Keratinocyte (primary cell): ENCODE measurements around the gene KCNJ6.

Experiments used
- CTCF ChIP-seq, 3 experiments: IDR thresholded peaks in 1 of 3; conservative IDR thresholded peaks in 1 of 3; optimal IDR thresholded peaks in 1 of 3; 2 replicates in 2 of 3; 3 replicates in 1 of 3; pipeline versions ENCODE3 to v1.5.1; 2011; ENCODE audit warnings: low read length in 3 of 3, mild to moderate bottlenecking in 3 of 3, moderate library complexity in 2 of 3, control low read depth in 1 of 3, inconsistent platforms in 1 of 3; ENCODE audit not compliant: insufficient read depth in 2 of 3; ENCODE audit errors: extremely low read depth in 1 of 3
- EZH2 ChIP-seq: IDR thresholded peaks from one replicate; pipeline ENCODE4 v1.6.1; 2012; ENCODE audit warnings: inconsistent platforms, mild to moderate bottlenecking, low read length, moderate library complexity

DNA sequence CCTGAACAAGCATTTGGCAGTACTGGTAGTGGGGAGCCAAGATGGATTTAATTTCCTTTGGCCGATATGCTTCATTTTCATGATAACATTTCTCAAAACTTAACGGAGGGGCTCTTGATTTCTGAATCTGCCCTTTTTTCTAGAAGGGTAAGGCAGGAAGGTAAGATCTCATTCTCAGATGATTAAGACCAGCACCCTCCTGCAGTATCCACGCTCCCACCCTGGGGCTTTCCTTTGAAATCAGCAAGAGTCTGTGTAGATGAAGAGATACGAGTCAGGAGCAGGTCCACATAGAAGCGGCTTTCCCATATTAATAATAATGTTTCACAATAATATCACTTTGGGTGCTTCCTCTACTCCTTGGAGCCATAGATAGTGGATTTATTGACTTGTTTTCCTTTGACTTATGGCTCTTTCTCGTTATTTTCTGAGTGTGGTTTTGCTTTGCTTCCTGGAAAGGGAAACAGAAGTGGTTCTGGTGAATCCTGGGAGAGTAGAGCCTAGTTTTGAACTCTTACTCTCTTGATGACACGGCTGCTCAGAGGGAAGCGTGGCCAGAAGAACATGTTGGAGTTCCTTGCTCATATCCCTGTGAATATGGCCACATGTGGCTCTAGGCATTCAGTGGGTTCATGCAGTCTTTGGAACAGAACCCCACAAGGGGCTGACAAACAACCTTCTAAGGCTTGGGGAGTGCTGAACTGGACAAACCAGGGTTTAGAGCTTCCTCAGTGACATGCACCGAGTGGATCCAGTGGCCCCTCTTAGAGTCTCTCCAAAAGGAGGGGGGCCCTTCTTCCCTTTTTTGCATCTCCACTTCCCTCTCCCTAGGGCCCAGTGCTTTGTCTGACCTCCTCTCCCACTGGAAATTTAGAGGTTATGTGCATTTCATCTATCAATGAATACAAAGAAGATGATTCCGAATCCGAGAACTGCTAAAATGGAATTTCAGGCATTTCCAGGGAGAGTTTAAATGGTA lies 354.0 kb downstream of the KCNJ6 start:
- TF ChIP-seq CTCF (optimal IDR thresholded peaks at IDR 0.05 in 1 of 3, IDR thresholded peaks at IDR 0.05 in 1 of 3, conservative IDR thresholded peaks at IDR 0.05 in 1 of 3; ENCODE audit: extremely low read depth in 1 of 3, insufficient read depth in 2 of 3, low read length in 3 of 3) (no peak), EZH2 (no peak)
